Mesenchymal stem cell (in vitro differentiated cells and primary cell): Measurements from ENCODE around the gene FAM50A.
A peak's percentile ranks its signal among the peaks of the same experiment; 100 is the strongest.

Experiments used
- DNase-seq: peaks from one replicate; pipeline ENCODE4 v3.0.0-alpha.2; 2013
- H2AFZ ChIP-seq: one replicate; pipeline ENCODE4 v1.6.1; 2013; ENCODE audit warnings: low read depth, mild to moderate bottlenecking, control low read depth, inconsistent platforms, low read length, moderate library complexity
- H2AK5ac ChIP-seq: 2 replicates; pipeline ENCODE4 v1.6.1; 2013; ENCODE audit warnings: low read length, moderate library complexity, mild to moderate bottlenecking, inconsistent platforms; ENCODE audit not compliant: severe bottlenecking
- H2BK120ac ChIP-seq: one replicate; pipeline ENCODE4 v1.6.1; 2013; ENCODE audit warnings: low read depth, mild to moderate bottlenecking, inconsistent platforms, low read length, moderate library complexity
- H2BK12ac ChIP-seq, 2 experiments: one replicate each; pipeline ENCODE4 v1.6.1; 2013; ENCODE audit warnings: inconsistent platforms in 2 of 2, low read length in 2 of 2, mild to moderate bottlenecking in 2 of 2, moderate library complexity in 2 of 2, control low read depth in 1 of 2
- H2BK15ac ChIP-seq: one replicate; pipeline ENCODE4 v1.6.1; 2013; ENCODE audit warnings: mild to moderate bottlenecking, low read depth, inconsistent platforms; ENCODE audit not compliant: poor library complexity, severe bottlenecking
- H2BK5ac ChIP-seq: 2 replicates; pipeline ENCODE4 v1.6.1; 2013; ENCODE audit warnings: low read depth, mild to moderate bottlenecking, low read length, control low read depth, inconsistent platforms; ENCODE audit not compliant: poor library complexity, severe bottlenecking
- H3K14ac ChIP-seq, 2 experiments: one replicate each; pipeline ENCODE4 v1.6.1; 2013; ENCODE audit warnings: inconsistent platforms in 2 of 2, low read length in 2 of 2, control low read depth in 1 of 2, mild to moderate bottlenecking in 1 of 2, moderate library complexity in 1 of 2
- H3K18ac ChIP-seq, 2 experiments: one replicate each; pipeline ENCODE4 v1.6.1; 2013; ENCODE audit warnings: inconsistent platforms in 2 of 2, low read length in 2 of 2, control low read depth in 1 of 2, low read depth in 1 of 2, mild to moderate bottlenecking in 1 of 2
- H3K23ac ChIP-seq, 2 experiments: one replicate each; pipeline ENCODE4 v1.6.1; 2013; ENCODE audit warnings: inconsistent platforms in 2 of 2, low read length in 2 of 2, mild to moderate bottlenecking in 2 of 2, moderate library complexity in 2 of 2, control low read depth in 1 of 2
- H3K27ac ChIP-seq: 2 replicates; pipeline ENCODE4 v1.5.1; 2013; ENCODE audit warnings: mild to moderate bottlenecking, moderate library complexity, low read length, control low read depth, inconsistent platforms; ENCODE audit not compliant: poor library complexity, severe bottlenecking
- H3K27me3 ChIP-seq, 2 experiments: 2 replicates each; pipeline versions ENCODE4 v1.6.1 to v1.7.0; 2013; ENCODE audit warnings: low read length in 2 of 2, mild to moderate bottlenecking in 2 of 2, moderate library complexity in 2 of 2, control low read depth in 1 of 2, inconsistent platforms in 1 of 2; ENCODE audit not compliant: control insufficient read depth in 1 of 2, insufficient read depth in 1 of 2
- H3K36me3 ChIP-seq, 2 experiments: 2 replicates each; pipeline versions ENCODE4 v1.6.1 to v1.7.0; 2013; ENCODE audit warnings: low read length in 2 of 2, control low read depth in 1 of 2, inconsistent platforms in 1 of 2, low read depth in 1 of 2, mild to moderate bottlenecking in 1 of 2; ENCODE audit not compliant: insufficient read depth in 2 of 2, control insufficient read depth in 1 of 2
- H3K4ac ChIP-seq, 2 experiments: one replicate each; pipeline ENCODE4 v1.6.1; 2013; ENCODE audit warnings: inconsistent platforms in 2 of 2, low read length in 2 of 2, mild to moderate bottlenecking in 2 of 2, moderate library complexity in 2 of 2, control low read depth in 1 of 2, low read depth in 1 of 2
- H3K4me1 ChIP-seq: 2 replicates; pipeline ENCODE4 v1.6.1; 2013; ENCODE audit warnings: low read depth, low read length, control low read depth; ENCODE audit not compliant: control insufficient read depth, insufficient read depth
- H3K4me2 ChIP-seq: 2 replicates; pipeline ENCODE4 v1.6.1; 2013; ENCODE audit warnings: low read length, mild to moderate bottlenecking, inconsistent platforms; ENCODE audit not compliant: poor library complexity, severe bottlenecking
- H3K4me3 ChIP-seq, 2 experiments: 2 replicates each; pipeline versions ENCODE4 v1.5.1 to v1.7.0; 2013; ENCODE audit warnings: low read length in 2 of 2, mild to moderate bottlenecking in 2 of 2, control low read depth in 1 of 2, low read depth in 1 of 2; ENCODE audit not compliant: insufficient read depth in 1 of 2
- H3K79me1 ChIP-seq: replicated peaks from 2 replicates; pipeline ENCODE4 v1.6.1; 2013; ENCODE audit warnings: mild to moderate bottlenecking, control low read depth, low read length, inconsistent platforms; ENCODE audit not compliant: poor library complexity, severe bottlenecking
- H3K9ac ChIP-seq: 2 replicates; pipeline ENCODE4 v1.7.0; 2013; ENCODE audit warnings: mild to moderate bottlenecking, low read length, moderate library complexity
- H3K9me3 ChIP-seq: 2 replicates; pipeline ENCODE4 v1.7.0; 2013; ENCODE audit warnings: mild to moderate bottlenecking, low read length; ENCODE audit not compliant: control insufficient read depth
- H4K8ac ChIP-seq: one replicate; pipeline ENCODE4 v1.6.1; 2013; ENCODE audit warnings: inconsistent platforms, mild to moderate bottlenecking, low read length, moderate library complexity
- H4K91ac ChIP-seq: one replicate; pipeline ENCODE4 v1.6.1; 2013; ENCODE audit warnings: mild to moderate bottlenecking, low read length, inconsistent platforms
- WGBS: methylation state at CpG from one replicate; pipeline ENCODE4 v1.1.7; 2013; ENCODE audit warnings: mixed read lengths; 5-methylcytosine and 5-hydroxymethylcytosine counted together

Gene FAM50A

GRCh38 chrX:154436983-154437752 lies 6.8 kb upstream of the FAM50A start, which contains the start of gene GDI1:
GDI1 (plus strand) TSS chrX:154437154; CDS start chrX:154437255, 101 bp downstream.
- H3K23ac ChIP-seq: peak within 1 kb of the TSS in 1 of 2 experiments; percentile 84
- H2BK15ac ChIP-seq: peak within 1 kb of the TSS; percentile 69
- peak within 1 kb of the TSS; percentile 78 to 83 for H3K4me3 ChIP-seq
- H4K91ac ChIP-seq: peak within 1 kb of the TSS; percentile 95
- H2BK12ac ChIP-seq: peak within 1 kb of the TSS in 1 of 2 experiments; percentile 31
- peak within 1 kb of the TSS; percentile 72 for H4K8ac ChIP-seq
- H2BK5ac ChIP-seq: peak within 1 kb of the TSS; percentile 99
- H3K36me3 ChIP-seq: peaks cover 44 to 74% of the 10 kb centered on the region in 2 experiments
- H3K27ac ChIP-seq: peak within 1 kb of the TSS; percentile 43
- peak within 1 kb of the TSS in 1 of 2 experiments; percentile 98 for H3K14ac ChIP-seq
- H2AK5ac ChIP-seq: peak within 1 kb of the TSS; percentile 69
- H3K79me1 ChIP-seq: peaks cover 5% of the 10 kb centered on the region
- peak within 1 kb of the TSS; percentile 82 for H3K9ac ChIP-seq
- H3K27me3 ChIP-seq: no peaks in the 10 kb centered on the region
- 2% methylated on average over 17 of the region's 93 CpGs for WGBS
- peak within 1 kb of the TSS; percentile 51 to 92 for H3K4ac ChIP-seq
- peak within 1 kb of the TSS; percentile 100 for H2BK120ac ChIP-seq
- H3K4me2 ChIP-seq: peak within 1 kb of the TSS; percentile 78
- peak; percentile 62 for DNase-seq
- H3K9me3 ChIP-seq: no peaks in the 10 kb centered on the region
- peaks cover 21% of the 10 kb centered on the region for H3K4me1 ChIP-seq
- no peak within 1 kb of the TSS for H2AFZ ChIP-seq
- peak within 1 kb of the TSS; percentile 86 to 97 for H3K18ac ChIP-seq

GRCh38 chrX:154437971-154438893 lies 5.7 kb upstream of the FAM50A start:
- Histone ChIP-seq H3K79me1 (peaks cover 5% of the 10 kb centered on the region), H2BK12ac (no peak overlapping the region), H2BK15ac (no peak overlapping the region), H3K14ac (no peak overlapping the region), H3K27ac (peak overlapping the region; percentile 43), H3K4me2 (peak overlapping the region; percentile 78), H2AFZ (no peak overlapping the region), H3K27me3 (no peaks in the 10 kb centered on the region), H3K4me1 (peaks cover 21% of the 10 kb centered on the region), H3K9ac (peak overlapping the region; percentile 82), H3K4ac (peak overlapping the region; percentile 51 to 85), H2BK120ac (no peak overlapping the region), H3K23ac (no peak overlapping the region), H3K18ac (no peak overlapping the region), H3K4me3 (peak overlapping the region; percentile 78 to 83), H2AK5ac (peak overlapping the region; percentile 69), H4K8ac (no peak overlapping the region), H2BK5ac (no peak overlapping the region), H4K91ac (no peak overlapping the region), H3K36me3 (peaks cover 47 to 75% of the 10 kb centered on the region in 2 experiments), H3K9me3 (no peaks in the 10 kb centered on the region)
- no peak for DNase-seq
- WGBS: 51% methylated on average over 24 of the region's 28 CpGs

DNA sequence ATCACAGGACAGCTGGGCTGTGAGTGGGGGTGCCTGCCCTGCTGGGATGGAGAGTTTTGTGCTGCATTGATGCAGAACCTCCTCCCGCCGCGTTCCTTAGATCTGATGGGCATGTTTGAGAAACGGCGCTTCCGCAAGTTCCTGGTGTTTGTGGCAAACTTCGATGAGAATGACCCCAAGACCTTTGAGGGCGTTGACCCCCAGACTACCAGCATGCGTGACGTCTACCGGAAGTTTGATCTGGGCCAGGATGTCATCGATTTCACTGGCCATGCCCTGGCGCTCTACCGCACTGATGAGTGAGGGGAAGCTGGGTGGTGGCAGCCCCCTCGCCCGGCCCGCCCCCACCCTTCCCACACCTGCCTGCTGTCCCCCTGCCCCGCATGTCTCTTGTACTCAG lies 4.1 kb upstream of the FAM50A start:
- no peak overlapping the region for H3K9ac ChIP-seq
- no peak overlapping the region for H3K14ac ChIP-seq
- H2BK5ac ChIP-seq: no peak overlapping the region
- H3K4me2 ChIP-seq: no peak overlapping the region
- H3K27me3 ChIP-seq: no peaks in the 10 kb centered on the region
- H3K36me3 ChIP-seq: peaks cover 38 to 60% of the 10 kb centered on the region in 2 experiments
- DNase-seq: no peak
- H2BK120ac ChIP-seq: no peak overlapping the region
- H3K9me3 ChIP-seq: no peaks in the 10 kb centered on the region
- H3K27ac ChIP-seq: no peak overlapping the region
- H3K23ac ChIP-seq: no peak overlapping the region
- H2BK12ac ChIP-seq: no peak overlapping the region
- no peak overlapping the region for H2AFZ ChIP-seq
- peaks cover 2% of the 10 kb centered on the region for H3K79me1 ChIP-seq
- no peak overlapping the region for H3K4me3 ChIP-seq
- H3K18ac ChIP-seq: no peak overlapping the region
- no peak overlapping the region for H3K4ac ChIP-seq
- WGBS: 97% methylated on average over 8 of the region's 18 CpGs
- H4K91ac ChIP-seq: no peak overlapping the region
- peaks cover 16% of the 10 kb centered on the region for H3K4me1 ChIP-seq
- no peak overlapping the region for H4K8ac ChIP-seq
- H2AK5ac ChIP-seq: no peak overlapping the region
- no peak overlapping the region for H2BK15ac ChIP-seq
